Body of pancreas (tissue), 4 donors: ENCODE results near the gene CCDC9.

Experiments
- CTCF ChIP-seq, 7 experiments: fragments of 450-650 bp in 4 of 7; fragments of 200-600 bp in 3 of 7; sonication (generic) in 3 of 7; IDR thresholded peaks; one replicate each; pipeline ENCODE4 v1.5.1; 2016 to 2019; ENCODE audit warnings: antibody characterized with exemption in 7 of 7
- POLR2A ChIP-seq, 3 donors: fragments of 450-650 bp; IDR thresholded peaks; one replicate each; pipeline ENCODE4 v1.6.1; 2016; ENCODE audit warnings: antibody characterized with exemption in 3 of 3, mild to moderate bottlenecking in 2 of 3

DNA sequence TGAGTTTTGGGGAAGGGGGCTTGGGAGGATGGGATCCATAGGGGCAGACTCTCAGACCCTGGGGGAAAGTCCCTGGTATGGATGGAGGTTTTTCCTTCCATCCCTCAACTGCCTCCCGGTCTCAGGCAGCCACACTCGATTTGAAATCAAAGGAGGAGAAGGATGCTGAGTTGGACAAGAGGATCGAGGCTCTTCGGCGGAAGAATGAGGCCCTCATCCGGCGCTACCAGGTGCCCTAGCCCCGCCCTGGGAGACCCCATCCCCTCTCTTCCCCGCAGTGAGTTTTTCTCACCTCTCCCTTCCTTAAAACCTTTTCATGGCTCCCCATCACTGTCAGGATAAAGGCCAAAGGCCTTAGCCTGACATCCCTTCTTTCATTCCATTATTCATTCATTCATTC is 2.1 kb downstream of the CCDC9 start:
- no peak for TF ChIP-seq CTCF (IDR thresholded peaks at IDR 0.05)
- no peak for TF ChIP-seq POLR2A (IDR thresholded peaks at IDR 0.05)
